Brain microvascular endothelial cell (primary cell): ENCODE results near the gene RAPGEF1.

Experiments used
- DNase-seq: peaks from one replicate; pipeline ENCODE4 v3.0.0-alpha.2; 2020
- H3K27ac ChIP-seq: fragments of 250-450 bp; sonication (Bioruptor Pico); 2 replicates; pipeline ENCODE4 v1.5.1; 2020; ENCODE audit warnings: mild to moderate bottlenecking, moderate library complexity
- H3K27me3 ChIP-seq: fragments of 250-450 bp; sonication (Bioruptor Pico); replicated peaks from 2 replicates; pipeline ENCODE4 v1.5.1; 2020; ENCODE audit warnings: mild to moderate bottlenecking
- H3K36me3 ChIP-seq: fragments of 250-450 bp; sonication (Bioruptor Pico); replicated peaks from 2 replicates; pipeline ENCODE4 v1.5.1; 2020; ENCODE audit warnings: mild to moderate bottlenecking
- H3K4me3 ChIP-seq: 2 replicates; pipeline ENCODE4 v1.5.1; 2011; ENCODE audit warnings: low read depth, mild to moderate bottlenecking, control low read depth, low read length, moderate library complexity
- in situ Hi-C: cut with HindIII; loops from 2 replicates; pipeline ENCODE4 v1.10.0; 2017; ENCODE audit warnings: low sequenced_read_pairs, low pct_ligation_motif_present
- TF ChIP-seq, protein P1 (sequence below): IDR thresholded peaks from 2 replicates; pipeline ENCODE4 v1.5.1; 2011; ENCODE audit warnings: low read depth, mild to moderate bottlenecking, moderate library complexity, low read length, control low read depth, inconsistent platforms; ENCODE audit errors: missing control alignments

The RAPGEF1 gene

GRCh38 chr9:131530546-131530919 lies 209.3 kb downstream of the RAPGEF1 start:
- Histone ChIP-seq H3K27me3 (no peaks in the 10 kb centered on the region), H3K4me3 (peak overlapping the region; percentile 74), H3K36me3 (peaks cover 15% of the 10 kb centered on the region), H3K27ac (no peak overlapping the region)
- TF ChIP-seq, protein P1, sequence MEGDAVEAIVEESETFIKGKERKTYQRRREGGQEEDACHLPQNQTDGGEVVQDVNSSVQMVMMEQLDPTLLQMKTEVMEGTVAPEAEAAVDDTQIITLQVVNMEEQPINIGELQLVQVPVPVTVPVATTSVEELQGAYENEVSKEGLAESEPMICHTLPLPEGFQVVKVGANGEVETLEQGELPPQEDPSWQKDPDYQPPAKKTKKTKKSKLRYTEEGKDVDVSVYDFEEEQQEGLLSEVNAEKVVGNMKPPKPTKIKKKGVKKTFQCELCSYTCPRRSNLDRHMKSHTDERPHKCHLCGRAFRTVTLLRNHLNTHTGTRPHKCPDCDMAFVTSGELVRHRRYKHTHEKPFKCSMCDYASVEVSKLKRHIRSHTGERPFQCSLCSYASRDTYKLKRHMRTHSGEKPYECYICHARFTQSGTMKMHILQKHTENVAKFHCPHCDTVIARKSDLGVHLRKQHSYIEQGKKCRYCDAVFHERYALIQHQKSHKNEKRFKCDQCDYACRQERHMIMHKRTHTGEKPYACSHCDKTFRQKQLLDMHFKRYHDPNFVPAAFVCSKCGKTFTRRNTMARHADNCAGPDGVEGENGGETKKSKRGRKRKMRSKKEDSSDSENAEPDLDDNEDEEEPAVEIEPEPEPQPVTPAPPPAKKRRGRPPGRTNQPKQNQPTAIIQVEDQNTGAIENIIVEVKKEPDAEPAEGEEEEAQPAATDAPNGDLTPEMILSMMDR, result peak; percentile 59
- DNase-seq, result peak; percentile 14
- in situ Hi-C loops, result no loop called here

- Histone ChIP-seq H3K27ac (no peak overlapping the region), H3K27me3 (no peaks in the 10 kb centered on the region), H3K36me3 (peaks cover 15% of the 10 kb centered on the region), H3K4me3 (peak overlapping the region; percentile 74)
- DNase-seq, result no peak
- TF ChIP-seq, protein P1, result no peak
- in situ Hi-C loops, result no loop called here
Measured at GRCh38 chr9:131529597-131530545, 210.0 kb downstream of the RAPGEF1 start.

- Histone ChIP-seq H3K27me3 (no peaks in the 10 kb centered on the region), H3K27ac (no peak overlapping the region), H3K36me3 (peaks cover 22% of the 10 kb centered on the region), H3K4me3 (no peak overlapping the region)
- TF ChIP-seq, protein P1, result no peak
- DNase-seq, result no peak
- in situ Hi-C loops, result no loop called here
Measured at GRCh38 chr9:131528886-131529505, 210.9 kb downstream of the RAPGEF1 start.

DNA sequence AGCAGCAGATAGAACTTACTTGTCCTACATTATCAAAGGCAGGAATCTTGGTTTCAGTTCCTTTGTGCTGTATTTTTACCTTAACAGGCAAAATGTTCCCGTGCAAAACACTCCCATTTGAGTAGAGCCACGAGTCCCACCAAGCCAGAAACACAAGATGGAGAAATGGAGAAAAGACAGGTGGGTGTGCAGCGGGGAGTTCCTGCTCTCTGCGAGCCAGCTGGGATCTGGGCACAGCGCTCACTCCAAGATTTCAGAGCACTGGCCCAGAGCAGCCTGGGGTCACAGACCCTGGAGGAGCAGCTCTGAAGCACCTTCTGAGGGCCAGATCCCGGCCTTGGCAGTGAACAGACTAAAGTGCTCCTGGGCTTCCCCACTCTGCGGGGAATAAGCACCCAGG lies 211.7 kb downstream of the RAPGEF1 start:
- Histone ChIP-seq H3K27me3 (no peaks in the 10 kb centered on the region), H3K36me3 (peaks cover 30% of the 10 kb centered on the region), H3K27ac (no peak overlapping the region), H3K4me3 (no peak overlapping the region)
- TF ChIP-seq, protein P1, result no peak
- DNase-seq, result no peak
- in situ Hi-C loops, result no loop called here
